C4-2B (cell line): ENCODE measurements around the gene IL1RL2.

Experiments
- H3K27ac ChIP-seq: fragments of 450-650 bp; 2 replicates; pipeline ENCODE4 v1.5.1; 2017
- CTCF ChIP-seq: fragments of 450-650 bp; conservative IDR thresholded peaks from 2 replicates; pipeline ENCODE4 v1.5.1; 2017; ENCODE audit warnings: mild to moderate bottlenecking
- ZFX ChIP-seq: fragments of 450-650 bp; IDR thresholded peaks from 2 replicates; pipeline ENCODE4 v1.6.1; 2017

Gene IL1RL2

GRCh38 chr2:102185347-102185746 lies 1.5 kb upstream of the IL1RL2 start:
- TF ChIP-seq ZFX (no peak), CTCF (peak; percentile 66)
- no peak overlapping the region for H3K27ac ChIP-seq

GRCh38 chr2:102187496-102188150 lies 800 bp downstream of the IL1RL2 start:
- no peak overlapping the region for H3K27ac ChIP-seq
- TF ChIP-seq ZFX (no peak), CTCF (no peak)

- no peak overlapping the region for H3K27ac ChIP-seq
- TF ChIP-seq ZFX (no peak), CTCF (no peak)
Measured at GRCh38 chr2:102190430-102191107, 3.7 kb downstream of the IL1RL2 start.

- no peak for TF ChIP-seq ZFX
- TF ChIP-seq CTCF, result no peak
- H3K27ac ChIP-seq, result no peak overlapping the region
Measured at GRCh38 chr2:102191501-102191900, 4.7 kb downstream of the IL1RL2 start.

- H3K27ac ChIP-seq, result no peak overlapping the region
- no peak for TF ChIP-seq CTCF
- TF ChIP-seq ZFX, result no peak
Measured at GRCh38 chr2:102193074-102193473, 6.3 kb downstream of the IL1RL2 start.

- no peak overlapping the region for H3K27ac ChIP-seq
- TF ChIP-seq ZFX (no peak), CTCF (no peak)
Measured at GRCh38 chr2:102194609-102195268, 7.9 kb downstream of the IL1RL2 start.
